OCI-LY7 (cell line): ENCODE results near the gene ADAM11. TPM values are rescaled to one million over a fixed set of nuclear protein-coding genes. Genes with fewer than 3 reads are reported as not detected.

Experiments used
- BruUV-seq: library from RNA; stranded (reverse); fragments of 400-500 nt; replicated peaks from 2 replicates; lab custom pipeline; 2021; lab: Mats Ljungman, UMichigan
- CTCF ChIA-PET: fragments of 300-600 bp; sonication (Branson Sonifier 250); formaldehyde crosslinking; loops from one replicate; lab custom pipeline; 2022; ENCODE audit warnings: antibody characterized with exemption; ENCODE audit not compliant: unreplicated experiment; lab: Charles Lee
- POLR2A ChIA-PET: fragments of 300-600 bp; sonication (Branson Sonifier 250); formaldehyde crosslinking; loops from one replicate; lab custom pipeline; 2022; ENCODE audit warnings: antibody characterized with exemption; lab: Charles Lee
- DNase-seq: peaks from one replicate; pipeline ENCODE4 v3.0.0-alpha.2; 2015; ENCODE audit warnings: low spot score
- H2AFZ ChIP-seq: fragments of 200-600 bp; sonication (generic), shearing (Covaris generic); 2 replicates; pipeline ENCODE4 v1.6.1; 2014; ENCODE audit warnings: mild to moderate bottlenecking, antibody characterized with exemption, low read length, moderate library complexity
- H3K27ac ChIP-seq: fragments of 200-600 bp; sonication (generic); 2 replicates; pipeline ENCODE4 v1.5.1; 2014; ENCODE audit warnings: mixed run types, low read depth, mild to moderate bottlenecking, moderate library complexity, low read length, inconsistent platforms; ENCODE audit not compliant: poor library complexity, severe bottlenecking
- H3K36me3 ChIP-seq: fragments of 200-600 bp; sonication (generic); 2 replicates; pipeline ENCODE4 v1.6.1; 2014; ENCODE audit warnings: mild to moderate bottlenecking, antibody characterized with exemption, low read length, moderate library complexity, mixed read lengths; ENCODE audit not compliant: insufficient read depth
- H3K4me1 ChIP-seq: fragments of 200-600 bp; sonication (generic); 2 replicates; pipeline ENCODE4 v1.5.1; 2014; ENCODE audit warnings: mild to moderate bottlenecking, low read length; ENCODE audit not compliant: insufficient read depth, poor library complexity, severe bottlenecking
- H3K4me2 ChIP-seq: fragments of 200-600 bp; sonication (generic); 2 replicates; pipeline ENCODE4 v1.6.1; 2014; ENCODE audit warnings: mild to moderate bottlenecking, low read length
- H3K4me3 ChIP-seq: fragments of 200-600 bp; sonication (generic); 2 replicates; pipeline ENCODE4 v1.5.1; 2014; ENCODE audit warnings: mild to moderate bottlenecking, low read depth, low read length; ENCODE audit not compliant: poor library complexity, severe bottlenecking
- H3K79me2 ChIP-seq: fragments of 200-600 bp; sonication (generic); 2 replicates; pipeline ENCODE4 v1.6.1; 2016; ENCODE audit warnings: low read depth, mild to moderate bottlenecking, low read length, moderate library complexity, mixed read lengths; ENCODE audit not compliant: insufficient read depth
- H3K9me2 ChIP-seq: fragments of 200-600 bp; sonication (generic); 2 replicates; pipeline ENCODE4 v1.6.1; 2016; ENCODE audit warnings: mild to moderate bottlenecking, low read length, mixed read lengths; ENCODE audit not compliant: insufficient read depth
- H3K9me3 ChIP-seq: fragments of 200-600 bp; sonication (generic); 2 replicates; pipeline ENCODE4 v1.6.1; 2014; ENCODE audit warnings: mild to moderate bottlenecking, mixed run types, low read length, mixed read lengths
- H4K20me1 ChIP-seq: fragments of 200-600 bp; sonication (generic); 2 replicates; pipeline ENCODE4 v1.6.1; 2014; ENCODE audit warnings: mild to moderate bottlenecking, antibody characterized with exemption, low read length, moderate library complexity, mixed read lengths; ENCODE audit not compliant: insufficient read depth
- CTCF ChIP-seq: fragments of 200-600 bp; sonication (generic); conservative IDR thresholded peaks from 2 replicates; pipeline ENCODE4 v1.5.1; 2014; ENCODE audit warnings: mild to moderate bottlenecking, antibody characterized with exemption, low read length, moderate library complexity, mixed read lengths
- EZH2phosphoT487 ChIP-seq: fragments of 200-600 bp; sonication (generic); IDR thresholded peaks from 2 replicates; pipeline ENCODE4 v1.6.1; 2018; ENCODE audit warnings: low read depth, borderline replicate concordance, mild to moderate bottlenecking, mixed run types, antibody characterized with exemption, low read length, moderate library complexity, mixed read lengths
- intact Hi-C: fragments of 100-400 bp; cut with micrococcal nuclease; formaldehyde crosslinking; loops from one replicate; pipeline ENCODE4 v1.10.0; 2022; ENCODE audit not compliant: unreplicated experiment
- total RNA-seq, 2 experiments: library from RNA; depleted of rRNA in 1 of 2; stranded (reverse); fragments of >200 nt in 1 of 2; shearing (Covaris generic) in 1 of 2; gene quantifications; 2 replicates each; pipeline ENCODE4 v1.2.3, GENCODE V29; 2014 to 2022

The ADAM11 gene
- total RNA-seq, 2 experiments from 2014 or later = 1.1 to 3.3 TPM

DNA sequence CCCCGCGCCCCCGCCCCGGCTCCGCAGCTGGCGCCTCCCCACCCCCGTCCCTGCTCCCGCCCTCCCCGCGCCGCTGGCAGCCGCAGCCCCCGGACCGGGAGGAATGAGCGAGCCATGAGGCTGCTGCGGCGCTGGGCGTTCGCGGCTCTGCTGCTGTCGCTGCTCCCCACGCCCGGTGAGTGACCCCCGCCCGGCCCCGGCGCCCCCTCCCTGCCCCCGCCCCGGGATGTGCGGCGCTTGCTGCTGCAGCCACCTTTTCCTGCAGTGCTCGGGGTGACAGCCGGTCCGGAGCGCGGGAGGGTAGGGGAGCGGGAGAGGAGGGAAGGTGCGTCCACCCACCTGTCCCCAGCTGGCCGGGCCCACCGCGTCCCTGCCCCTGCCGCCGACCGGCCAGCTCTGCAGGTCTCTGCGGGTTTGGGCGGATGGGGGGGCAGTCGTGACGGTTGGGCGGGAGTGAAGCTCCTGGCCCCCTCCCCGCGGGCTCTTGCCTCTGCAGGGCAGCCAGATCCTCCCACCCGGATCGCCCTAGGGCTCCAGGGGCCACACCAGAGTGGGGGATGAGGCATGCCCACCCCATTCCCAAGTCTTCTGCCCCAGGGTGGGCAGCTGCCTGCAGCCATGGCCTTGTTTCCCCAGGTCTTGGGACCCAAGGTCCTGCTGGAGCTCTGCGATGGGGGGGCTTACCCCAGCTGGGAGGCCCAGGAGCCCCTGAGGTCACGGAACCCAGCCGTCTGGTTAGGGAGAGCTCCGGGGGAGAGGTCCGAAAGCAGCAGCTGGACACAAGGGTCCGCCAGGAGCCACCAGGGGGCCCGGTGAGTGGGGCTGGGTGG lies 513 bp downstream of the ADAM11 start:
- intact Hi-C loops = no loop called here
- Histone ChIP-seq H3K27ac (no peak overlapping the region), H3K36me3 (no peaks in the 10 kb centered on the region), H3K4me1 (no peaks in the 10 kb centered on the region), H3K4me3 (no peak overlapping the region), H4K20me1 (no peaks in the 10 kb centered on the region), H2AFZ (no peak overlapping the region), H3K9me3 (no peaks in the 10 kb centered on the region), H3K4me2 (no peak overlapping the region; the same call in 1 of the 2 replicates), H3K9me2 (no peaks in the 10 kb centered on the region), H3K79me2 (no peaks in the 10 kb centered on the region)
- DNase-seq = no peak
- ChIA-PET POLR2A (no interaction called here), CTCF (no interaction called here)
- no TSS peak for BruUV-seq
- TF ChIP-seq CTCF (no peak), EZH2phosphoT487 (no peak)

DNA sequence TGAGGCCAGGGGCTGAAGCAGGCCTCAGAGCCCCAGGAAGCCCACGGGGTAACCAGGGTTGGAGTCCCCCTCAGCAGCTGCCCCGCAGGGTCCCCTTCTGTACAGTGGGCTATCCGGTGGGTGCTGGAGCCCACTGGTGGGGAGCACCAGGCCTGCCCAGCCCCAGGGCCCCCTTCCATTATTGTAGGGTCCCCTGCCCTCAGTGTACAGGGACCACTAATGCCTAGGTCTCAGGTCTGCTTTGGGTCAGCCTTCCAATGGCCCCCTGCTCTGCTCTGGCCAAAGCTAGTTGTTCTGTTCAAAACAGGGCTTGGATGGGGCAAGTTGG lies 1.1 kb downstream of the ADAM11 start:
- no peak overlapping the region for H3K4me3 ChIP-seq
- H4K20me1 ChIP-seq = no peaks in the 10 kb centered on the region
- CTCF ChIA-PET = no interaction called here
- no peak for DNase-seq
- POLR2A ChIA-PET = no interaction called here
- TF ChIP-seq CTCF = no peak
- no peak for TF ChIP-seq EZH2phosphoT487
- H3K9me2 ChIP-seq = no peaks in the 10 kb centered on the region
- intact Hi-C loops = no loop called here
- H3K9me3 ChIP-seq = no peaks in the 10 kb centered on the region
- no peaks in the 10 kb centered on the region for H3K79me2 ChIP-seq
- no peaks in the 10 kb centered on the region for H3K36me3 ChIP-seq
- no peaks in the 10 kb centered on the region for H3K4me1 ChIP-seq
- no peak overlapping the region for H2AFZ ChIP-seq
- BruUV-seq = no TSS peak
- no peak overlapping the region for H3K4me2 ChIP-seq
- H3K27ac ChIP-seq = no peak overlapping the region

DNA sequence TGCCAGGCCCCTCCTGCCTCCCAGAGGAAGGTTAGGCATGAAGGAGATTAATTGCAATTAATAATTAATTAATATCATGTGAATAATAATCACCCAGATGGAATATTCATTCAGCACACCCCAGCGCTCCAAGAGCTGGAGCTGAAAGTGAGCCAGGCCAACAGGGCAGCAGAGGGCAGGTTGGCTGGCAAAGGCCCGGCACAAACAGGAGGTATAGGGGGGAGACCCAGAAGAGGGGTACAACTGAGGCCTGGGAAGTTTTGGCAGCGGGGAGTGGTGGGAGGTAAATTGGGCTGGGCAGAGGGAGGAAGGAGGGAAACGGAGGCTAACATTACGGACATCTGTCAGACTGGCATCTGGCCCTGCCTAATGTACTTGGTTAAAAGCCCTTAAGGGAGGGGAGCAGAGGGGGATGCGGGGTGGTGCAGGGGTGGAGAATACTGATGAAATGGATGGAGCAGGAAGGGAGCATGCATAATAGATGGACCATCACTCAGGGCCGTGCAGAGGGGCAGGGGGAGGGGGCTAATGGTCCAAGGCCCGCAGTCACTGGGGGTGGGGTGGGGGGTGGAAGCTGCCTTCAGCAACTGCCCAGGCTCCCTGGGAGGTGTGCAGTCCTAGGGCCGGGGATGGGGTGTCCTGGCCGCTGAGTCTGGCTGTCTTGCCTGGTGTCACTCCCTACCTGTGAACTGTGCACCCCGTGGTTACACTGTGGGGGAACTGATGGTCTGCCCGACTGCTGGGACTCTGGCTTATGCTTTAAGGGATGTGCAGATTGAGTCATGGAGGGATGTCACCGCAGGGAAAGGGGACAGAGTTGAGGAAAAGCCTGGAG lies 1.9 kb downstream of the ADAM11 start:
- Histone ChIP-seq H3K79me2 (no peaks in the 10 kb centered on the region), H3K4me1 (no peaks in the 10 kb centered on the region), H3K4me2 (no peak overlapping the region), H2AFZ (no peak overlapping the region), H3K27ac (no peak overlapping the region), H3K9me3 (no peaks in the 10 kb centered on the region), H3K9me2 (no peaks in the 10 kb centered on the region), H3K36me3 (no peaks in the 10 kb centered on the region), H4K20me1 (no peaks in the 10 kb centered on the region), H3K4me3 (no peak overlapping the region)
- BruUV-seq = no TSS peak
- TF ChIP-seq CTCF (no peak), EZH2phosphoT487 (no peak)
- POLR2A ChIA-PET = no interaction called here
- intact Hi-C loops = no loop called here
- CTCF ChIA-PET = no interaction called here
- DNase-seq = no peak
